HCT116 (cell line): ENCODE measurements around the gene SLC24A3. TPM values are rescaled to one million over a fixed set of nuclear protein-coding genes. Genes with fewer than 3 reads are reported as not detected.

Experiments used
- ATAC-seq: fragments of 200-7000 bp; cut with Tn5 transposase; 2 replicates; pipeline ENCODE4 v1.9.1; 2020; ENCODE audit warnings: mild to moderate bottlenecking, moderate library complexity
- BruUV-seq: library from RNA; stranded (reverse); fragments of 400-500 nt; replicated peaks from 2 replicates; lab custom pipeline; 2021; lab: Mats Ljungman, UMichigan
- CTCF ChIA-PET: fragments of 300-600 bp; sonication (Branson Sonifier 250); formaldehyde crosslinking; loops from one replicate; lab custom pipeline; 2021; ENCODE audit warnings: antibody characterized with exemption; lab: Charles Lee
- POLR2A ChIA-PET: fragments of 300-600, 350-600 bp; sonication (Branson Sonifier 250); formaldehyde crosslinking; loops from one replicate; lab custom pipeline; 2021; ENCODE audit warnings: antibody characterized with exemption; lab: Charles Lee
- RAD21 ChIA-PET, 2 experiments: fragments of 300-600 bp; sonication (Branson Sonifier 250); formaldehyde crosslinking; loops; one replicate each; lab custom pipeline; 2023; ENCODE audit warnings: low total read pairs in 2 of 2; ENCODE audit not compliant: uncharacterized antibody in 2 of 2, unreplicated experiment in 2 of 2, low non-redundant PET in 1 of 2; lab: Charles Lee
- DNase-seq: peaks from one replicate; pipeline ENCODE4 v3.0.0-alpha.2; 2010; ENCODE audit warnings: low read depth, low spot score
- H2AFZ ChIP-seq: fragments of 200-600 bp; shearing (Covaris generic), sonication (generic); 2 replicates; pipeline ENCODE4 v1.6.1; 2017; ENCODE audit warnings: low read depth, mixed run types, mixed read lengths, antibody characterized with exemption, low read length; ENCODE audit not compliant: poor library complexity, severe bottlenecking
- H3K27ac ChIP-seq: 2 replicates; pipeline ENCODE4 v1.5.1; 2012; ENCODE audit warnings: low read depth, low read length
- H3K27me3 ChIP-seq: fragments of 200-600 bp; sonication (generic); 2 replicates; pipeline ENCODE4 v1.6.1; 2016; ENCODE audit warnings: mixed run types, low read length, mixed read lengths; ENCODE audit not compliant: insufficient read depth
- H3K36me3 ChIP-seq, 2 experiments: fragments of 200-500 bp in 1 of 2; fragments of 200-600 bp in 1 of 2; sonication (Bioruptor generic) in 1 of 2; sonication (generic) in 1 of 2; 2 replicates each; pipeline versions ENCODE4 v1.5.1 to v1.6.1; 2014 to 2016; ENCODE audit warnings: low read length in 2 of 2, inconsistent platforms in 1 of 2, mixed read lengths in 1 of 2, mixed run types in 1 of 2; ENCODE audit not compliant: insufficient read depth in 2 of 2, control insufficient read depth in 1 of 2
- H3K4me1 ChIP-seq, 2 experiments: fragments of 200-600 bp in 1 of 2; sonication (generic) in 1 of 2; 2 replicates each; pipeline versions ENCODE4 v1.5.1 to v1.6.1; 2012 to 2017; ENCODE audit warnings: low read length in 2 of 2, inconsistent platforms in 1 of 2, mild to moderate bottlenecking in 1 of 2, mixed read lengths in 1 of 2, mixed run types in 1 of 2, moderate library complexity in 1 of 2; ENCODE audit not compliant: insufficient read depth in 2 of 2, control insufficient read depth in 1 of 2
- H3K4me2 ChIP-seq: fragments of 200-600 bp; sonication (generic); 2 replicates; pipeline ENCODE4 v1.6.1; 2017; ENCODE audit warnings: mixed run types, low read length, mixed read lengths
- H3K4me3 ChIP-seq, 2 experiments: fragments of 200-600 bp in 1 of 2; sonication (generic) in 1 of 2; replicated peaks in 1 of 2; 2 replicates each; pipeline ENCODE4 v1.5.1; 2011 to 2016; ENCODE audit warnings: low read length in 2 of 2, control low read depth in 1 of 2, low read depth in 1 of 2, mild to moderate bottlenecking in 1 of 2, mixed read lengths in 1 of 2, mixed run types in 1 of 2
- H3K79me2 ChIP-seq: fragments of 200-600 bp; sonication (generic); 2 replicates; pipeline ENCODE4 v1.6.1; 2017; ENCODE audit warnings: mild to moderate bottlenecking, mixed run types, low read length, moderate library complexity, mixed read lengths; ENCODE audit not compliant: insufficient read depth
- H3K9ac ChIP-seq: fragments of 200-600 bp; sonication (generic); 2 replicates; pipeline ENCODE4 v1.6.1; 2016; ENCODE audit warnings: low read length, mixed read lengths
- H3K9me2 ChIP-seq: fragments of 200-600 bp; sonication (generic), shearing (Covaris generic); 2 replicates; pipeline ENCODE4 v1.6.1; 2017; ENCODE audit warnings: mixed run types, mild to moderate bottlenecking, moderate library complexity; ENCODE audit not compliant: insufficient read depth
- H3K9me3 ChIP-seq, 2 experiments: fragments of 200-500 bp in 1 of 2; fragments of 200-600 bp in 1 of 2; sonication (Bioruptor generic) in 1 of 2; sonication (generic) in 1 of 2; 2 replicates each; pipeline ENCODE4 v1.6.1; 2014 to 2017; ENCODE audit warnings: low read length in 2 of 2, mixed read lengths in 2 of 2, inconsistent platforms in 1 of 2, low read depth in 1 of 2, mild to moderate bottlenecking in 1 of 2, mixed run types in 1 of 2, moderate library complexity in 1 of 2; ENCODE audit not compliant: control insufficient read depth in 1 of 2, insufficient read depth in 1 of 2
- H4K20me1 ChIP-seq: fragments of 200-600 bp; sonication (generic), shearing (Covaris generic); 2 replicates; pipeline ENCODE4 v1.6.1; 2017; ENCODE audit warnings: mixed run types, mild to moderate bottlenecking, moderate library complexity; ENCODE audit not compliant: insufficient read depth
- ATF3 ChIP-seq: IDR thresholded peaks from 2 replicates; pipeline ENCODE4 v1.6.1; 2012
- CBX3 ChIP-seq: IDR thresholded peaks from 2 replicates; pipeline ENCODE4 v1.6.1; 2012; ENCODE audit warnings: low read depth
- EGR1 ChIP-seq: IDR thresholded peaks from 2 replicates; pipeline ENCODE4 v1.6.1; 2012; ENCODE audit warnings: low read depth
- ELF1 ChIP-seq: IDR thresholded peaks from 2 replicates; pipeline ENCODE4 v1.6.1; 2012; ENCODE audit warnings: low read depth, borderline replicate concordance
- EZH2 ChIP-seq: fragments of 200-600 bp; sonication (generic); IDR thresholded peaks from 2 replicates; pipeline ENCODE4 v1.6.1; 2017; ENCODE audit warnings: antibody characterized with exemption, mixed run types
- JUND ChIP-seq: IDR thresholded peaks from 2 replicates; pipeline ENCODE4 v1.6.1; 2012
- MAX ChIP-seq: IDR thresholded peaks from 2 replicates; pipeline ENCODE4 v1.6.1; 2012
- POLR2AphosphoS5 ChIP-seq: IDR thresholded peaks from 2 replicates; pipeline ENCODE4 v1.6.1; 2011; ENCODE audit warnings: mild to moderate bottlenecking, low read depth, low read length, moderate library complexity
- RAD21 ChIP-seq: IDR thresholded peaks from 2 replicates; pipeline ENCODE4 v1.6.1; 2012; ENCODE audit warnings: low read depth, mild to moderate bottlenecking
- SP1 ChIP-seq: IDR thresholded peaks from 2 replicates; pipeline ENCODE4 v1.6.1; 2012; ENCODE audit warnings: low read depth
- TCF7L2 ChIP-seq: IDR thresholded peaks from 2 replicates; pipeline ENCODE4 v1.7.0; 2011; ENCODE audit warnings: borderline replicate concordance, inconsistent platforms; ENCODE audit not compliant: insufficient read depth, insufficient read length; ENCODE audit errors: extremely low read depth
- ZBTB33 ChIP-seq: IDR thresholded peaks from 2 replicates; pipeline ENCODE4 v1.6.1; 2011; ENCODE audit warnings: mild to moderate bottlenecking, low read length, moderate library complexity; ENCODE audit not compliant: insufficient replicate concordance; ENCODE audit errors: extremely low read depth
- ZFX ChIP-seq: fragments of 450-650 bp; IDR thresholded peaks from 2 replicates; pipeline ENCODE4 v1.6.1; 2017
- intact Hi-C: fragments of 100-400 bp; cut with micrococcal nuclease; formaldehyde crosslinking; loops from 2 replicates; pipeline ENCODE4 v1.10.0; 2022
- total RNA-seq: library from RNA; stranded (reverse); gene quantifications from one replicate; pipeline ENCODE4 v1.2.1, GENCODE V29; 2021; ENCODE audit not compliant: unreplicated experiment

Gene SLC24A3
- total RNA-seq, 1 experiment from 2014 or later = not detected

GRCh38 chr20:19415786-19416185 is 203.3 kb downstream of the SLC24A3 start:
- Histone ChIP-seq H3K27ac (no peak overlapping the region), H2AFZ (no peak overlapping the region), H3K4me1 (no peaks in the 10 kb centered on the region), H3K4me3 (no peak overlapping the region), H3K9me2 (no peaks in the 10 kb centered on the region), H3K9ac (no peak overlapping the region), H3K36me3 (no peaks in the 10 kb centered on the region), H3K4me2 (no peak overlapping the region), H4K20me1 (no peaks in the 10 kb centered on the region), H3K79me2 (no peaks in the 10 kb centered on the region), H3K9me3 (no peaks in the 10 kb centered on the region; a peak in 1 of 4 replicates), H3K27me3 (no peaks in the 10 kb centered on the region)
- ATAC-seq (no peak), DNase-seq (no peak)
- RAD21 ChIA-PET = no interaction called here
- CTCF ChIA-PET = no interaction called here
- no TSS peak for BruUV-seq
- intact Hi-C loops = no loop called here
- TF ChIP-seq CBX3 (no peak), ZBTB33 (no peak), TCF7L2 (no peak), RAD21 (no peak), EGR1 (no peak), ATF3 (no peak), SP1 (no peak), MAX (no peak), ELF1 (no peak), ZFX (no peak), JUND (no peak), EZH2 (no peak), POLR2AphosphoS5 (no peak)
- POLR2A ChIA-PET = no interaction called here
